Astrocyte of the cerebellum (primary cell): ENCODE data around the gene DUS1L.

Experiments
- DNase-seq: peaks from one replicate; pipeline ENCODE4 v3.0.0-alpha.2; 2011; ENCODE audit warnings: low read depth
- H3K4me3 ChIP-seq: 2 replicates; pipeline ENCODE4 v1.5.1; 2011; ENCODE audit warnings: mild to moderate bottlenecking, low read depth, low read length, moderate library complexity
- in situ Hi-C: cut with HindIII; loops from 2 replicates; pipeline ENCODE4 v1.10.0; 2017; ENCODE audit warnings: low sequenced_read_pairs
- TF ChIP-seq, protein P1 (sequence below): IDR thresholded peaks from 2 replicates; pipeline ENCODE4 v1.5.1; 2012; ENCODE audit warnings: low read length, low read depth, moderate library complexity, mild to moderate bottlenecking; ENCODE audit errors: missing control alignments

Gene DUS1L

DNA sequence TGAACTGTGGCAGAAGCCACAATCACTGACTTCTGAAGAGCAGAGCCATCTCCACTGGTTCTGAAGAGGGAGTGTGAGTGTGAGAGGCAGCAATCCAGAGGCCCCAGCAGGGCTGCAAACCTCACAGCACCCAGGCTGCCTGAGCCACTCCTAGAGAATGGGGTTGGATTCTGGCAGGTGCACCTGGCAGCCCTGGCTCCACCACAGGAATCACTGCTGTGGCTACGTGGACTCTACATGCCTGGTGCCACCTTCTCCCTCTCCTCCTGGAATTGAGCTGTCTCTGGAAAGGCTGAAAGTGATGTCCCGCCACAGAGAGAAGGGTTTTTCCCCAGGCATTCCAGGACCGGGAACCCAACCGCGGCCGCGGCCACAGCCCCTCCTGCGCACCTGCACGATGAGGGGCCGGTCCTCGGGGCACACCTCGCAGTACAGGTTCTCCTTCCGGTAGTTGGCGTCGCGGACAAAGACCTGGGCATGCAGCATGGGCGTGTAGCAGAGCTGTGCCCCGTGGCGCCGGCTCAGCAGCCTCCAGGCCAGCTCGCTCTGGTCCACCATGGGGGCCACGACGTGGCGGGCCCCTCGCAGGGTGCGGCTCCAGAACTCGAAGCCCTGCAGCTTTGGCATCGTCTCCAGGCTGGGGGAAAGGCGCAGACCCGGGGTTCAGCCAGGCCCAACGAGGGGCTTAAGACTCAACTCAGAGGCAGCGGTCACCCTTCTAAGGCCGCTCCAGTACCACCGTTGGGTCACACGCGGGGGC lies 991 bp downstream of the DUS1L start:
- in situ Hi-C loops, result no loop called here
- TF ChIP-seq, protein P1, sequence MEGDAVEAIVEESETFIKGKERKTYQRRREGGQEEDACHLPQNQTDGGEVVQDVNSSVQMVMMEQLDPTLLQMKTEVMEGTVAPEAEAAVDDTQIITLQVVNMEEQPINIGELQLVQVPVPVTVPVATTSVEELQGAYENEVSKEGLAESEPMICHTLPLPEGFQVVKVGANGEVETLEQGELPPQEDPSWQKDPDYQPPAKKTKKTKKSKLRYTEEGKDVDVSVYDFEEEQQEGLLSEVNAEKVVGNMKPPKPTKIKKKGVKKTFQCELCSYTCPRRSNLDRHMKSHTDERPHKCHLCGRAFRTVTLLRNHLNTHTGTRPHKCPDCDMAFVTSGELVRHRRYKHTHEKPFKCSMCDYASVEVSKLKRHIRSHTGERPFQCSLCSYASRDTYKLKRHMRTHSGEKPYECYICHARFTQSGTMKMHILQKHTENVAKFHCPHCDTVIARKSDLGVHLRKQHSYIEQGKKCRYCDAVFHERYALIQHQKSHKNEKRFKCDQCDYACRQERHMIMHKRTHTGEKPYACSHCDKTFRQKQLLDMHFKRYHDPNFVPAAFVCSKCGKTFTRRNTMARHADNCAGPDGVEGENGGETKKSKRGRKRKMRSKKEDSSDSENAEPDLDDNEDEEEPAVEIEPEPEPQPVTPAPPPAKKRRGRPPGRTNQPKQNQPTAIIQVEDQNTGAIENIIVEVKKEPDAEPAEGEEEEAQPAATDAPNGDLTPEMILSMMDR, result no peak
- peak overlapping the region; percentile 80 for H3K4me3 ChIP-seq
- no peak for DNase-seq

- H3K4me3 ChIP-seq, result no peak overlapping the region
- in situ Hi-C loops, result no loop called here
Measured at GRCh38 chr17:82063424-82064415, 1.9 kb downstream of the DUS1L start.

DNA sequence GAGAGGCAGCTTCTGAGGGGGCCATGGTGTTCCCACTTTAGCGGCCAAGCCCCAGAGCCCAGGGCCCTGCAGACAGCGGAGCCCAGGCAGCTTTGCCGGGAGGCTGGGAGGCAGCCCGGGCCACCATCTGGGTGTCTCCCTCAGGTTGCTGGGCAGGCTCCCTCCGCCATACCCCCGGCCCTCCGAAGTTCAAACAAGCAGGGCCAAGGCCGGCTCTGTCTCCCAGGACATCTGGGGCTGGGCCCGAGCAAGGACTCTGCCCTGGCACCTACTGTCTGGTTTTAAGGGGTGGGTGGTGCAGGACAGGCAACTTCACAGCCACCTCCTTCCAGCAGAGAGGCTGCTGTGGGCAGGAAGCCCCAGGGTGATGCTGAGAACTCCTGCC lies 2.6 kb downstream of the DUS1L start:
- TF ChIP-seq, protein P1, result no peak
- no peak for DNase-seq
- H3K4me3 ChIP-seq, result no peak overlapping the region
- in situ Hi-C loops, result no loop called here

More at GRCh38 chr17:82063424-82064415, 1.9 kb downstream of the DUS1L start:
- TF ChIP-seq, protein P1, result no peak
- no peak for DNase-seq

DNA sequence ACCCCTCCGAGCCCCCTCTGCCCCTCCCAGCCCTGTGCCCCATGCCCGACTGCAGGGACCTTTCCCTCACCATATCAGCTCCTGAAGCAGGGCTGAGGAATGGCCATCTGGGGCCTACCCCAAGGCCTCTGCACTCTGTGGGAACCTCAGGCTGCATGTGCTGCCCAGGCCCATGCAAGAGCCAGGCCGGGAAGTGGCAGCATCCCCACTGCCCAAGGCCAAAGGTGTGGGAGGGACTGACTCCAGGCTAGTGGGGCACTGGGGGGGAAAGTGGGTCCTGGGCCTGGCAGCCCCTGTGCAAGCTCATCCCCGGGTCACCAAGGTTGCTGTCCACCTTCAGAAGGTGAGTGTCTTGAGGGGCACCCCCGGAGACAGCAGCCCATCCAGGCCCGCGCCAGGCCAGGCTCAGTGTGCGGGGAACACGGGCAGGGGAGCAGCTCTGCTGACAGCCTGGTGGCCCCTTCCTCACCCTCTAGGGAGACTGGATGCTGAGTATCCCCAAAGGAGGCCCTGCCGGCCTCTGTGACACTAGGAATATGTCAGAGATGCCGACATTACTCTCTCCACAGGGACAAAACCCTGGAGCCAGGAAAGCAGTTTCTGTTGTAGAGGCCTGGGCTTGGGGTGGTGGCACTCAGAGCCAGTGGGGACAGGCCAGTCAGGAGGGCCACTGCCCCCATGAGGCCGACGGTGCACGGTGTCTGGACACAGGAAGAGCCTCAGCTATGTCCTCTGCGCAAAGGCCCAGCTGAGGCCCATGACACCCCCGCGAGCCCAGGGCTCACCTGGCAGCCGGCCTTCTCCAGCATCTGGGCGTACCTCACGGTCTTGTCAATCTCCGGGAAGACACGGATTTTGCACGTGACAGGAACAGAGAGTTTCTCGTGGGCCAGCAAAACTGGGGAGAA lies 3.3 kb downstream of the DUS1L start:
- no peak for DNase-seq
- TF ChIP-seq, protein P1, result no peak
- H3K4me3 ChIP-seq, result no peak overlapping the region
- in situ Hi-C loops, result no loop called here

GRCh38 chr17:82061047-82061925 lies 4.3 kb downstream of the DUS1L start:
- no peak overlapping the region for H3K4me3 ChIP-seq
- in situ Hi-C loops, result no loop called here
- TF ChIP-seq, protein P1, result no peak
- DNase-seq, result no peak
